Measurements from ENCODE around the gene C18orf32.
"Not testable (repeated sequence)": the region's sequence is repeated elsewhere in the genome, so short reads cannot be mapped to it uniquely, and the experiment has no call there.

DNA sequence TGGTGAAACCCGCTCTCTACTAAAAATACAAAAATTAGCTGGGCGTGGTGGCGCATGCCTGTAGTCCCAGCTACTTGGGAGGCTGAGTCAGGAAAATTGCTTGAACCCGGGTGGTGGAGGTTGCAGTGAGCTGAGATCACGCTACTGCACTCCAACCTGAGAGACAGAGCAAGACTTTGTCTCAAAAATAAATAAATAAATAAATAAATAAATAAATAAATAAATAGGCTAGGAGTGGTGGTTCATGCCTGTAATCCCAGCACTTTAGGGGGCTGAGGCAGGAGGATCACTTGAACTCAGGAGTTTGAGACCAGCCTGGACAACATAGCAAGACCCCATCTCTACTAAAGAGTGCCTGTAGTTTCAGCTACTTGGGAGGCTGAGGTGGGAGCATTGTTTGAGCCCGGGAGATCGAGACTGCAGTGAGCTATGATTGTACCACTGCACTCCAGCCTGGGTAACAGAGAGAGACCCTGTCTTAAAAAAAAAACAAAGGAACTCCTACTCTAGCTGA, 36.6 kb upstream of the C18orf32 start:
- not testable (repeated sequence) for TF ChIP-seq CTCF, POLR2A (IDR thresholded peaks at IDR 0.05)
